GM12878 (cell line): ENCODE results near the gene TTLL11.

Experiments used
- CEBPB ChIP-seq, 2 experiments: fragments of 150-350 bp in 1 of 2; IDR thresholded peaks; 2 replicates each; pipeline ENCODE4 v1.6.1; 2012 to 2014; ENCODE audit warnings: low read depth in 2 of 2, low read length in 2 of 2, borderline replicate concordance in 1 of 2, inconsistent platforms in 1 of 2
- JUND ChIP-seq: IDR thresholded peaks from 2 replicates; pipeline ENCODE4 v1.6.1; 2012; ENCODE audit warnings: low read depth, mild to moderate bottlenecking, low read length, improper control_type of control experiment, moderate library complexity

- TF ChIP-seq CEBPB (IDR thresholded peaks at IDR 0.05; ENCODE audit: borderline replicate concordance in 1 of 2, low read depth in 2 of 2, low read length in 2 of 2) (no peak), JUND (no peak)
Observed at GRCh38 chr9:121833061-121833460, 260.0 kb downstream of the TTLL11 start.
